Keratinocyte (primary cell): ENCODE measurements around the gene LELP1. TPM values are rescaled to one million over a fixed set of nuclear protein-coding genes. Genes with fewer than 3 reads are reported as not detected.

ENCODE experiments used
- DNase-seq: peaks from one replicate; pipeline ENCODE4 v3.0.0-alpha.2; 2011; ENCODE audit warnings: low read depth, missing footprints, low spot score
- FAIRE-seq: peaks from 2 replicates; lab custom pipeline; 2011; peaks lifted over from hg19 to GRCh38; lab: Jason Lieb, UNC
- H2AFZ ChIP-seq: 2 replicates; pipeline ENCODE4 v1.6.0; 2012; ENCODE audit warnings: low read length, control low read depth, inconsistent platforms; ENCODE audit not compliant: control insufficient read depth
- H3K27ac ChIP-seq: 2 replicates; pipeline ENCODE4 v1.5.1; 2011; ENCODE audit warnings: low read length; ENCODE audit not compliant: control insufficient read depth, insufficient read depth
- H3K27me3 ChIP-seq: 3 replicates; pipeline ENCODE4 v1.6.0; 2011; ENCODE audit warnings: low read length; ENCODE audit not compliant: control insufficient read depth, insufficient read depth; ENCODE audit errors: extremely low read depth
- H3K36me3 ChIP-seq, 2 experiments: 2 replicates in 1 of 2; 3 replicates in 1 of 2; pipeline ENCODE4 v1.5.1; 2011; ENCODE audit warnings: low read length in 2 of 2, mild to moderate bottlenecking in 1 of 2; ENCODE audit not compliant: control insufficient read depth in 2 of 2, insufficient read depth in 2 of 2; ENCODE audit errors: extremely low read depth in 1 of 2
- H3K4me1 ChIP-seq: 3 replicates; pipeline ENCODE4 v1.5.1; 2011; ENCODE audit warnings: low read length; ENCODE audit not compliant: control insufficient read depth, insufficient read depth; ENCODE audit errors: extremely low read depth
- H3K4me2 ChIP-seq: 3 replicates; pipeline ENCODE4 v1.6.0; 2011; ENCODE audit warnings: low read depth, low read length; ENCODE audit not compliant: control insufficient read depth, insufficient read depth; ENCODE audit errors: extremely low read depth
- H3K4me3 ChIP-seq, 3 experiments: fragments of 200-600 bp in 1 of 3; sonication (generic) in 1 of 3; 2 replicates in 2 of 3; 3 replicates in 1 of 3; pipeline ENCODE4 v1.5.1; 2011 to 2016; ENCODE audit warnings: low read length in 3 of 3, mild to moderate bottlenecking in 3 of 3, control low read depth in 2 of 3, inconsistent platforms in 1 of 3, low read depth in 1 of 3, mixed read lengths in 1 of 3, mixed run types in 1 of 3, moderate library complexity in 1 of 3; ENCODE audit not compliant: control insufficient read depth in 2 of 3, insufficient read depth in 2 of 3; ENCODE audit errors: extremely low read depth in 1 of 3
- H3K79me2 ChIP-seq: 2 replicates; pipeline ENCODE4 v1.6.0; 2012; ENCODE audit warnings: low read length; ENCODE audit not compliant: control insufficient read depth, insufficient read depth
- H3K9ac ChIP-seq: 3 replicates; pipeline ENCODE4 v1.6.0; 2011; ENCODE audit warnings: low read length; ENCODE audit not compliant: control insufficient read depth, insufficient read depth; ENCODE audit errors: extremely low read depth
- H3K9me1 ChIP-seq: 3 replicates; pipeline ENCODE4 v1.6.0; 2011; ENCODE audit warnings: low read length; ENCODE audit not compliant: control insufficient read depth, insufficient read depth; ENCODE audit errors: extremely low read depth
- H3K9me3 ChIP-seq: 2 replicates; pipeline ENCODE4 v1.5.1; 2012; ENCODE audit warnings: low read depth, low read length; ENCODE audit not compliant: control insufficient read depth
- H4K20me1 ChIP-seq: 3 replicates; pipeline ENCODE4 v1.6.0; 2011; ENCODE audit warnings: low read length; ENCODE audit not compliant: control insufficient read depth, insufficient read depth; ENCODE audit errors: extremely low read depth
- CTCF ChIP-seq, 3 experiments: IDR thresholded peaks in 1 of 3; conservative IDR thresholded peaks in 1 of 3; optimal IDR thresholded peaks in 1 of 3; 2 replicates in 2 of 3; 3 replicates in 1 of 3; pipeline versions ENCODE3 to v1.5.1; 2011; ENCODE audit warnings: low read length in 3 of 3, mild to moderate bottlenecking in 3 of 3, moderate library complexity in 2 of 3, control low read depth in 1 of 3, inconsistent platforms in 1 of 3; ENCODE audit not compliant: insufficient read depth in 2 of 3; ENCODE audit errors: extremely low read depth in 1 of 3
- EZH2 ChIP-seq: IDR thresholded peaks from one replicate; pipeline ENCODE4 v1.6.1; 2012; ENCODE audit warnings: inconsistent platforms, mild to moderate bottlenecking, low read length, moderate library complexity
- dilution Hi-C: fragments of 300-500 bp; cut with MboI; formaldehyde crosslinking; loops from one replicate; pipeline ENCODE4 v1.7.0; 2020; ENCODE audit warnings: low sequenced_read_pairs; ENCODE audit not compliant: extremely low pct_ligation_motif_present
- polyA plus RNA-seq, 5 experiments: library from polyadenylated mRNA; depleted of rRNA in 3 of 5; stranded (reverse) in 3 of 5; stranded (forward) in 1 of 5; unstranded in 1 of 5; fragments of >200 nt; gene quantifications; 1 replicate in 1 of 5; 2 replicates in 3 of 5; 3 replicates in 1 of 5; pipeline versions ENCODE4 v1.2.1 to v1.2.3, GENCODE V29; 2011 to 2012; ENCODE audit warnings: missing spikeins in 2 of 5, low read depth in 1 of 5, low replicate concordance in 1 of 5

Gene LELP1
- polyA plus RNA-seq, 1 donor (not counting 4 experiments of a cell fraction or from before 2014, with no cell fraction given): not detected

GRCh38 chr1:153245466-153245865 is 42.2 kb downstream of the LELP1 start:
- DNase-seq (no peak), FAIRE-seq (no peak)
- H3K9me1 ChIP-seq: no peaks in the 10 kb centered on the region
- no peak overlapping the region for H3K4me3 ChIP-seq
- TF ChIP-seq CTCF (optimal IDR thresholded peaks at IDR 0.05 in 1 of 3, IDR thresholded peaks at IDR 0.05 in 1 of 3, conservative IDR thresholded peaks at IDR 0.05 in 1 of 3; ENCODE audit: extremely low read depth in 1 of 3, insufficient read depth in 2 of 3, low read length in 3 of 3): no peak
- no peak for TF ChIP-seq EZH2
- H3K79me2 ChIP-seq: no peaks in the 10 kb centered on the region
- dilution Hi-C loops: no loop called here
- no peak overlapping the region for H3K27ac ChIP-seq
- H3K4me2 ChIP-seq: no peak overlapping the region
- H3K9me3 ChIP-seq: no peaks in the 10 kb centered on the region
- H2AFZ ChIP-seq: no peak overlapping the region
- peaks cover 4% of the 10 kb centered on the region for H3K27me3 ChIP-seq
- H3K36me3 ChIP-seq: no peaks in the 10 kb centered on the region
- H3K4me1 ChIP-seq: no peaks in the 10 kb centered on the region
- H3K9ac ChIP-seq: no peak overlapping the region
- H4K20me1 ChIP-seq: no peaks in the 10 kb centered on the region

GRCh38 chr1:153246018-153246417 is 42.8 kb downstream of the LELP1 start:
- no peak overlapping the region for H3K9ac ChIP-seq
- no peaks in the 10 kb centered on the region for H3K36me3 ChIP-seq
- H3K27ac ChIP-seq: no peak overlapping the region
- no peak overlapping the region for H2AFZ ChIP-seq
- DNase-seq (no peak), FAIRE-seq (no peak)
- no peak overlapping the region for H3K4me3 ChIP-seq
- H3K79me2 ChIP-seq: no peaks in the 10 kb centered on the region
- H3K27me3 ChIP-seq: peaks cover 4% of the 10 kb centered on the region
- no peaks in the 10 kb centered on the region for H3K9me3 ChIP-seq
- no peaks in the 10 kb centered on the region for H3K9me1 ChIP-seq
- TF ChIP-seq CTCF (optimal IDR thresholded peaks at IDR 0.05 in 1 of 3, IDR thresholded peaks at IDR 0.05 in 1 of 3, conservative IDR thresholded peaks at IDR 0.05 in 1 of 3; ENCODE audit: extremely low read depth in 1 of 3, insufficient read depth in 2 of 3, low read length in 3 of 3) (no peak), EZH2 (no peak)
- H3K4me2 ChIP-seq: no peak overlapping the region
- H3K4me1 ChIP-seq: no peaks in the 10 kb centered on the region
- no peaks in the 10 kb centered on the region for H4K20me1 ChIP-seq
- dilution Hi-C loops: no loop called here
